ENCODE measurements around the gene UNC80. TPM values are rescaled to one million over a fixed set of nuclear protein-coding genes. Genes with fewer than 3 reads are reported as not detected.

UNC80 gene
- total and polyA plus RNA-seq, 2 experiments from 2014 or later = 0.03 to 0.12 TPM

DNA sequence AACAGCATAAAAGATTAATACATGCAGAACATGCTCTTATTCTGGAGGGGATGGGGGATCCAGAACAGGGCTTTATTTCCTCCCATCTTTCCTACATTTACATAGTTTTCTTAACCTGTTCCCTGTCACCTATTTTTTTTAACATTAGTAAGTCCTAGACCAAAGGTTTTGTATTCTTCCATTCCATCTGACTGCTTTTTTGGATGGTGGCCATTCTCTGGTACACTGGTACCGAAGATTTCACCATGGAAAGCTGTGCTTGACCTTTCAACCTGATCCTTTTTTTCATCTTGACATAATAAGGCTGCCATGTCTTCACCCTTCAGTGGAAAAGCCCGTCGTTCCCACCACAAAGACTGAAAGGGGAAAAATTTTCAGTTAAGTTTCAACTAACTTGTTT lies 251.2 kb downstream of the UNC80 start:
- Histone ChIP-seq H4K20me1 (ENCODE audit: insufficient read depth, poor library complexity, severe bottlenecking) (no peaks in the 10 kb centered on the region), H3K36me3 (replicated peaks; ENCODE audit: insufficient read depth, low read depth) (no peaks in the 10 kb centered on the region), H3K79me2 (no peaks in the 10 kb centered on the region), H3K27me3 (no peaks in the 10 kb centered on the region), H2AFZ (no peak overlapping the region), H3K4me1 (ENCODE audit: insufficient read depth) (no peaks in the 10 kb centered on the region), H3K9me2 (replicated peaks; ENCODE audit: insufficient read depth) (no peaks in the 10 kb centered on the region), H3K27ac (no peak overlapping the region), H3K4me3 (no peak overlapping the region), H3K9me3 (ENCODE audit: low read depth) (no peaks in the 10 kb centered on the region), H3K4me2 (no peak overlapping the region)
- 95% methylated on average over 3 of the region's 3 CpGs for WGBS (ENCODE audit: low lambda C conversion rate, missing lambda C conversion rate)
- TF ChIP-seq EZH2 (IDR thresholded peaks at IDR 0.05; ENCODE audit: borderline replicate concordance) (no peak), EZH2phosphoT487 (IDR thresholded peaks at IDR 0.05; ENCODE audit: low read depth, severe bottlenecking, unreplicated experiment) (no peak)
- TF ChIP-seq, protein P1, sequence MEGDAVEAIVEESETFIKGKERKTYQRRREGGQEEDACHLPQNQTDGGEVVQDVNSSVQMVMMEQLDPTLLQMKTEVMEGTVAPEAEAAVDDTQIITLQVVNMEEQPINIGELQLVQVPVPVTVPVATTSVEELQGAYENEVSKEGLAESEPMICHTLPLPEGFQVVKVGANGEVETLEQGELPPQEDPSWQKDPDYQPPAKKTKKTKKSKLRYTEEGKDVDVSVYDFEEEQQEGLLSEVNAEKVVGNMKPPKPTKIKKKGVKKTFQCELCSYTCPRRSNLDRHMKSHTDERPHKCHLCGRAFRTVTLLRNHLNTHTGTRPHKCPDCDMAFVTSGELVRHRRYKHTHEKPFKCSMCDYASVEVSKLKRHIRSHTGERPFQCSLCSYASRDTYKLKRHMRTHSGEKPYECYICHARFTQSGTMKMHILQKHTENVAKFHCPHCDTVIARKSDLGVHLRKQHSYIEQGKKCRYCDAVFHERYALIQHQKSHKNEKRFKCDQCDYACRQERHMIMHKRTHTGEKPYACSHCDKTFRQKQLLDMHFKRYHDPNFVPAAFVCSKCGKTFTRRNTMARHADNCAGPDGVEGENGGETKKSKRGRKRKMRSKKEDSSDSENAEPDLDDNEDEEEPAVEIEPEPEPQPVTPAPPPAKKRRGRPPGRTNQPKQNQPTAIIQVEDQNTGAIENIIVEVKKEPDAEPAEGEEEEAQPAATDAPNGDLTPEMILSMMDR (IDR thresholded peaks at IDR 0.05; ENCODE audit: poor library complexity) = no peak
- no peak for DNase-seq (ENCODE audit: low spot score)

DNA sequence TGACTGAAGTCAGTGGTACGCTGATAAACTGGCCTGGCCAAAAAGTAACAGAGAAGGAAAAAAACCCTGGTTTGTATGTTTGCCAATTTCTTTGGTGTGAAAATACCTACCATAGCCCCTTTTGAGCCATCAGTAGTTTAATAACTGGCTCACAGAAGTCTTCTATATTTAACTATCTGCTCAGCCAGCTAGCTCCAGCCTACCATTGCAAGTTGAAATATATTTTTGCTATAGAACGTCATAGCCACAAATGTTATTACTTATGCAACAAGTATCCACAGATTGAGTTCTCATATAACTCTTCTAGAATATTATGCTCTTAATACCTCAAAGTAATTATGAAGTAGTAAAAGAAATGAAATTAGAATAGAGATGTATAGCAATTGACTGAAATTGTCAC lies 256.0 kb downstream of the UNC80 start:
- TF ChIP-seq, protein P1 (IDR thresholded peaks at IDR 0.05; ENCODE audit: poor library complexity) = no peak
- TF ChIP-seq EZH2phosphoT487 (IDR thresholded peaks at IDR 0.05; ENCODE audit: low read depth, severe bottlenecking, unreplicated experiment) (no peak), EZH2 (IDR thresholded peaks at IDR 0.05; ENCODE audit: borderline replicate concordance) (no peak)
- Histone ChIP-seq H3K9me2 (replicated peaks; ENCODE audit: insufficient read depth) (no peaks in the 10 kb centered on the region), H3K4me2 (no peak overlapping the region), H3K79me2 (no peaks in the 10 kb centered on the region), H2AFZ (no peak overlapping the region), H3K4me1 (ENCODE audit: insufficient read depth) (no peaks in the 10 kb centered on the region), H3K36me3 (replicated peaks; ENCODE audit: insufficient read depth, low read depth) (no peaks in the 10 kb centered on the region), H3K9me3 (ENCODE audit: low read depth) (no peaks in the 10 kb centered on the region), H3K27ac (no peak overlapping the region), H3K27me3 (no peaks in the 10 kb centered on the region), H3K4me3 (no peak overlapping the region), H4K20me1 (ENCODE audit: insufficient read depth, poor library complexity, severe bottlenecking) (no peaks in the 10 kb centered on the region)
- WGBS (ENCODE audit: low lambda C conversion rate, missing lambda C conversion rate) = 100% methylated on average over 2 of the region's 2 CpGs
- no peak for DNase-seq (ENCODE audit: low spot score)

DNA sequence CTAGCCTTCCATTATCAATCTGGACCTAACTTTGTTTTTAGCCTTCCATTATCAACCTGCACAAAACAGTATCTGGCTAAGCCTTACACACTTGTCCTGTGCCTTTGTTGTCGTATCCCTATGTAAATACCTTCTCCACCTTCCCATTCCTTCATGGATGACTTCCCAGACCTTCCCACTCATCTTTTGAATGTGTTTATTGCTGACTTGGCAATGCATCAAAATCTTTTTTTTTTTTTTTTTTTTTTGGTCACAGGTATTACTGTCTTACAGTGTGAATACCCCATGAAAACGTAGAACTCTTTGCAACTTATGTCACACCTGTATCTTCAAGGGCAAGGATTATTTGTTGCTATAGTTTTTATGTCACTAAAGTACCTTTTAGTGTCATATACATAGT lies 256.5 kb downstream of the UNC80 start:
- Histone ChIP-seq H3K9me2 (replicated peaks; ENCODE audit: insufficient read depth) (no peaks in the 10 kb centered on the region), H3K36me3 (replicated peaks; ENCODE audit: insufficient read depth, low read depth) (no peaks in the 10 kb centered on the region), H4K20me1 (ENCODE audit: insufficient read depth, poor library complexity, severe bottlenecking) (no peaks in the 10 kb centered on the region), H3K27me3 (no peaks in the 10 kb centered on the region), H3K4me3 (no peak overlapping the region), H3K4me1 (ENCODE audit: insufficient read depth) (no peaks in the 10 kb centered on the region), H2AFZ (no peak overlapping the region), H3K4me2 (no peak overlapping the region), H3K27ac (no peak overlapping the region), H3K9me3 (ENCODE audit: low read depth) (no peaks in the 10 kb centered on the region), H3K79me2 (no peaks in the 10 kb centered on the region)
- no peak for TF ChIP-seq EZH2phosphoT487 (IDR thresholded peaks at IDR 0.05; ENCODE audit: low read depth, severe bottlenecking, unreplicated experiment)
- WGBS (ENCODE audit: low lambda C conversion rate, missing lambda C conversion rate) = 92% methylated on average over 2 of the region's 2 CpGs
- DNase-seq (ENCODE audit: low spot score) = no peak

- H3K4me3 ChIP-seq = no peak overlapping the region
- H3K36me3 ChIP-seq (replicated peaks; ENCODE audit: insufficient read depth, low read depth) = no peaks in the 10 kb centered on the region
- H3K79me2 ChIP-seq = no peaks in the 10 kb centered on the region
- no peaks in the 10 kb centered on the region for H3K9me2 ChIP-seq (replicated peaks; ENCODE audit: insufficient read depth)
- no peaks in the 10 kb centered on the region for H3K27me3 ChIP-seq
- WGBS (ENCODE audit: low lambda C conversion rate, missing lambda C conversion rate) = 75% methylated on average over 2 of the region's 2 CpGs
- no peaks in the 10 kb centered on the region for H3K9me3 ChIP-seq (ENCODE audit: low read depth)
- no peak for TF ChIP-seq EZH2 (IDR thresholded peaks at IDR 0.05; ENCODE audit: borderline replicate concordance)
- no peak for TF ChIP-seq EZH2phosphoT487 (IDR thresholded peaks at IDR 0.05; ENCODE audit: low read depth, severe bottlenecking, unreplicated experiment)
- TF ChIP-seq, protein P1 (IDR thresholded peaks at IDR 0.05; ENCODE audit: poor library complexity) = no peak
- no peak overlapping the region for H3K27ac ChIP-seq
- H4K20me1 ChIP-seq (ENCODE audit: insufficient read depth, poor library complexity, severe bottlenecking) = no peaks in the 10 kb centered on the region
- DNase-seq (ENCODE audit: low spot score) = no peak
- H2AFZ ChIP-seq = no peak overlapping the region
- H3K4me1 ChIP-seq (ENCODE audit: insufficient read depth) = no peaks in the 10 kb centered on the region
- H3K4me2 ChIP-seq = no peak overlapping the region
Observed at GRCh38 chr2:210034087-210034683, 262.6 kb downstream of the UNC80 start.

Data from hepatocyte (in vitro differentiated cells).